K562 treated with DMSO at 1 percent for 48 hours (cell line): ENCODE results near the gene PCNX2. TPM values are rescaled to one million over a fixed set of nuclear protein-coding genes. Genes with fewer than 3 reads are reported as not detected.

ENCODE experiments used
- total RNA-seq: library from RNA; unstranded; fragments of 300-600 nt; gene quantifications from 2 replicates; pipeline ENCODE4 v1.2.3, GENCODE V29; 2022; ENCODE audit warnings: low replicate concordance; ENCODE audit errors: extremely low read depth

Gene PCNX2, protein sequence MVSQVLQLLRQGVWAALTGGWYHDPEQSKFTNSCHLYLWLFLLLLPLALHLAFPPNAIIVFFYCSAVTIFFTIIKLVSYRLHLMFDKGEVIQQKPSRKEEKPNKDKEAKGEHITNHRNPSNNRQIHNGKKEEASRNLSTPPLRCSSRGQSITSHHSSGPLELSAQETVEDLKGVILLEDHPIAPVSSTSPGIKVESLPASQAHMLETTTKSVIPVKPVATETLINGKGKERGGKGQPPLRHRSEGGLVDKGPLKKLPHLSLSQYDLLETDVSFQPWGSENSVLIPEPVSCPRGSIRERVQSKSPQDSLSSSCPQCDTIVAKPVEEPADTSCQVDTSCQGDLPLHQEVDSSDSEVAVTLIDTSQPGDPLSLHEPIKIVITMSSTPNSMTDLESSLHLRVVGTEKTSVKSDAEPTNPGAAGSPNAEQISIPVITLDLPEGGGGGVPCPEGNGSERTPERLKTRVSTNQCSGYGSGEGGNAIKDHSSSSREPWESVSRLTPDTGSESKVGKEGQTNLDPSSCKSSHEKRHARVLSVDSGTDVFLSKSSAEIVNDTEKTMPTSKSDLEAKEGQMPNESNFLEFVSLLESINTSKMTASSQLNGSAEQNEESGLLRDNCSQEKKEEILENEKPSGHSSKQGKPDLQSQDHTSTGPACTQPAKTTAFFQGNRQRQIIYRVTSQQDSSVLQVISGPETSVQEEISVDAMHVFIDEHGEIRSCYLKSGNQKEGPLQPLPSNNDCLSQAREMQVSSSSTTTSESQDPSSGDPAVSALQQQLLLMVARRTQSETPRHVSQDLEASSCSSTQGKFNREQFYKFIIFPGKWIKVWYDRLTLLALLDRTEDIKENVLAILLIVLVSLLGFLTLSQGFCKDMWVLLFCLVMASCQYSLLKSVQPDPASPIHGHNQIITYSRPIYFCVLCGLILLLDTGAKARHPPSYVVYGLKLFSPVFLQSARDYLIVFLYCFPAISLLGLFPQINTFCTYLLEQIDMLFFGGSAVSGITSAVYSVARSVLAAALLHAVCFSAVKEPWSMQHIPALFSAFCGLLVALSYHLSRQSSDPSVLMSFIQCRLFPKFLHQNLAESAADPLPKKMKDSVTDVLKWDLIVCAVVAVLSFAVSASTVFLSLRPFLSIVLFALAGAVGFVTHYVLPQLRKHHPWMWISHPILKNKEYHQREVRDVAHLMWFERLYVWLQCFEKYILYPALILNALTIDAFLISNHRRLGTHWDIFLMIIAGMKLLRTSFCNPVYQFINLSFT (N-terminal part only)
- total RNA-seq = not detected in 2 replicates

DNA sequence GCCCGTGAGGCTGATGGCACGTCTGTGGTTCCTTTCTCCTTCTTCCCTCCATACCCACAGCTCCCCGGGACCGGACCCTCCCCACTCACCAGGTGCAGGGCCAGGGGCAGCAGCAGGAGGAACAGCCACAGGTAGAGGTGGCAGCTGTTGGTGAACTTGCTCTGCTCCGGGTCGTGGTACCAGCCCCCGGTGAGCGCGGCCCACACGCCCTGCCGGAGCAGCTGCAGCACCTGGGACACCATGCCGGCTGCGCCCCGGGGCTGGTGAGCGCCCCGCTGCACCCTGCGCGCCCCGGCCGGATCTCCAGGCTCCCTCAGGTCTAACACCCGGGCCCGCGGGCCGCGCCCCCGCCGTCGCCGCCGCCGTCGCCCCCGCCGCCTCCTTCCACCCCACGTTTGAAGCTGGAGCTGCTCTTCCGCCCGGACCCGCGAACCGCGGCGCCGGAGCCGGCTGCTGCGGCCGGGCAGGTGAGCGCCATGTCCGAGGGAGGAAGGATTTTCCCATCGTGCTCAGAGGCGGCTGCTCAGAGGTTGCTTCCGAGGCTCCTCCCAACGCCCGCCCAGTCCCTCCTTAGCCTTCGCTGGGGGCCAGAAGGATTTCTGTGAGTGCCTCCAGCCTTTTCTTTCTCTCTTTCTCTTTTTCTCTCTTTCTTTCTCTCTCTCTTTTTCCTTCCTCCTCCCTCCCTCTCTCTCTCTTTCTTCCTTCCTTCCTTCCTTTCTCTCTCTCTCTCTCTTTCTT lies at the start of gene PCNX2:
TSS of gene PCNX2 (minus strand) at position 489 of the 738 bp plus-strand sequence. CDS start at position 242, 247 bp downstream.

DNA sequence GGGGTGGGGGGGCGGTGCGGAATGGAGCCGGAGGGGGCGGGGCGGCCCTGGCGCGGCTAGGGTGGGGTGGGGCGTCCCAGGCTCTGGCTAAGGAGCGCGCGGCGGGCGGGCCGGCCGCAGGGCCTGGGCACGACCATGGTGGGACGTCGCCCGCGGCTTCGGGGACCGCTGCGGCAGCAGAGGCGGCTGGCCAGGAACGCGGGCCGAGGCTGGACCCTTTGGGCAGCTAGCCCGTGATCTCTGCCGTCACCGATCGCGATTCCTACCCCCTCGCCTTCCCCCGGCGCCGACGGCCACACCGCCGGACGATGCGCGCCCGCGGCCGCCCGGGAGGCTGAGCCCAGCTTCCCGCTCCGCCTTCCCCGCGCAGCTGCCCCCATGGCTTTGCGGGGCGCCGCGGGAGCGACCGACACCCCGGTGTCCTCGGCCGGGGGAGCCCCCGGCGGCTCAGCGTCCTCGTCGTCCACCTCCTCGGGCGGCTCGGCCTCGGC lies 32.2 kb upstream of the PCNX2 start, which contains the start of gene MAP3K21:
TSS of gene MAP3K21 (plus strand) at position 74 of the 491 bp plus-strand sequence. CDS start at position 379, 305 bp downstream.

DNA sequence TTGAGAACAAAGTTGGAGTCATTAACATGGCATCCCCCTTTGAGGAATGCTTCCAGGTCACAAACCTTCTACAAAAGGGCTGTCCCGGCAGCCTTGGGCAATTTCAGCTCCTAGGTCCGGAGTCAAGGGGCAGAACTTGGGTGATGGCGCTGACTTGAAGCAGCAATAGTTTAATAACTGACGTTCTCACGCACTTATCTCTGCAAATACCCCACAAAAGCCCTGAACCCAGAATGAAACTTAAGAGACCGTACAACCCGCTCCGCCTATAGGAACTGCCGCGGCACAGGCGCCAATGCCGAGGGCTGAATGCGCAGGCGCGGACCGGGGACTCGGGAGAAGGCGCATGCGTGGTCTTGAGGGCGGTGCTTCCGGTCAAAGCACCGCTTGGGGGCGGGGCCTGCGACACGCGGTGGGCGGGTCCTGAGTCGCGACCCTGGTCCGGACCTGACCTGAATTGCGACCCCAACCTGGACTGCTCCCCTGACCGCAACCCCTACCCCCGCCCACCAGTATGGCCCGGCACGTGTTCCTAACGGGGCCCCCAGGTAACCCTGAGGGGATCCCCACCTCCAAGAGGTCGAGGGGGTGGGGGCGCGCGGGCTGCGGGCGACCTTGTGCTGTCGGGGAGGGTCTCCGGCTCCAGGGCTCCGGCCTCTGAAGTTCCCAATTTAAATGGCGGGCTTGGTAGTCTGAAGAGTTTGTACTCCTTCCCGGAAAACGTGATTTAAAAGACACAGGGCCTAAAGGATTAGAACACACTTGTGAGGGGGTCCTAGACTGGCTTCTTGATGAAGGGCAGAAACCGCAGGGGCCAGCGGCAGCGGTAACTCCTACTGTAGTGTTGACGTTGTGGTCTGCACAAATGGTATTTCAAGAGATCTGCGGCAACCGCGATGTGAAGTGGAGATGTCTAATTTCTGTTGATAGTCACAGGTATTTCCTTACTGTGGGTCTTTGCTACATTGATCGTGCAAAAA lies 345.0 kb downstream of the PCNX2 start, which contains the start of gene NTPCR:
TSS of gene NTPCR (plus strand) at position 415 of the 980 bp plus-strand sequence. CDS start at position 515, 100 bp downstream.

Other genes starting within 250 kb of the PCNX2 start
- gene MAP3K21, start 32.0 kb upstream of the PCNX2 start, total RNA-seq = not detected in 2 replicates